ENCODE measurements around the gene FYB2.

FYB2 gene

DNA sequence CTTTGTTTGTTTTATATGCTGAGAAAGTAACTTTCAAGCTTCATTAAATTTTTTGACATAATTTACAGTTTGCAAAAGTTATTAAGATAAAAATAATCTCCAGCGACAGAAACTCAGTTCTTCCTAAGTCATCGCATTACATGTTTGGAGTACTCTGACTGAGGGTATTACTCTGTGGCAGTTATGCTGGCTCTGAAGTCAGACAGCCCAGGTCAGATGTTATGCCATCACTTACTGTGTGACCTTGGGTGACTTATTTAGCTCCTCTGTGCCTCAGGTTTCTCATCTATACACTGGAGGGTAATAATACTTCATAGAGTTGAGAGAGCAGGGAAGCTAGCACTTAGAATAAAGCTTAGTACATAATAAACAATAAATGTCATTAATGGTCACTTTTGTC, 147.7 kb downstream of the FYB2 start:
- no peak overlapping the region for H2BK5ac ChIP-seq (ENCODE audit: low read depth, low read length, poor library complexity)
- no peak overlapping the region for H3K4me2 ChIP-seq (ENCODE audit: low read length)
- H2BK12ac ChIP-seq (ENCODE audit: low read length): no peak overlapping the region
- no peaks in the 10 kb centered on the region for H3K27me3 ChIP-seq (ENCODE audit: insufficient read depth, low read length)
- no peak for DNase-seq
- H3K4me1 ChIP-seq (ENCODE audit: control insufficient read depth in 1 of 2, insufficient read depth in 2 of 2, low read length in 2 of 2): no peaks in the 10 kb centered on the region
- no peak overlapping the region for H3K9ac ChIP-seq (ENCODE audit: low read length)
- H3K9me3 ChIP-seq (ENCODE audit: insufficient read depth, low read depth, low read length): no peaks in the 10 kb centered on the region
- H4K91ac ChIP-seq (ENCODE audit: low read depth, low read length): no peak overlapping the region
- H3K27ac ChIP-seq (ENCODE audit: low read depth, low read length): no peak overlapping the region
- H3K18ac ChIP-seq (ENCODE audit: low read length): no peak overlapping the region
- no peak overlapping the region for H4K8ac ChIP-seq (ENCODE audit: low read depth, low read length)
- H3K79me1 ChIP-seq (ENCODE audit: low read length): no peaks in the 10 kb centered on the region
- no peak overlapping the region for H3K4me3 ChIP-seq (ENCODE audit: low read depth, low read length)
- no peak overlapping the region for H3K23ac ChIP-seq (ENCODE audit: low read length)
- no peak overlapping the region for H2AFZ ChIP-seq (ENCODE audit: insufficient read depth, low read length, poor library complexity)
- WGBS (ENCODE audit: extremely low coverage, insufficient coverage, insufficient read length): no CpG with 5 or more reads among the region's 2 CpGs
- no peaks in the 10 kb centered on the region for H3K79me2 ChIP-seq (ENCODE audit: control insufficient read depth, insufficient read depth, low read length, poor library complexity)
- H2BK120ac ChIP-seq (ENCODE audit: insufficient read depth, low read length, poor library complexity): no peak overlapping the region
- no peak overlapping the region for H3K4ac ChIP-seq (ENCODE audit: low read depth, low read length)
- no peak overlapping the region for H4K12ac ChIP-seq (ENCODE audit: low read depth, low read length)
- H3K14ac ChIP-seq (ENCODE audit: low read length): no peak overlapping the region
- no peak overlapping the region for H2AK5ac ChIP-seq (ENCODE audit: low read length)
- H3K36me3 ChIP-seq (ENCODE audit: control insufficient read depth in 1 of 2, insufficient read depth in 2 of 2, low read length in 2 of 2): no peaks in the 10 kb centered on the region

DNA sequence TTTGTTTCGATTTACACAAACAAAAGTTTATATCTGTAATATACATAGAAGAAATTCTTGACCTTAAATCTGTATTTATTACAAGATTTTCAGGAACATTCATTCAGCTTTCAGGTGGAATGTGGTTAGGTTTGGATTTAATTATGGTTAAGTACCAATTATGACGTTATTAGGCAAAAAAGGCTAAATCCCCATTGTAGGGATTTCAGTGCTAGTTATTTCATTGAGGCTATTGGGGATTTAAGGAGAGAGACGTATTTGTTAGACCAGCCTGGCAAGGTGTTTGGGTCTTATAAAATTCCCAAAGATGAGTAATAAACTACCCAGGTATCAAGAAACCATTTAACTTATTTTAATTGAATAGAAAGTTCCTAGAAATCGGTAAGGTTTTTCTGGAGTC, 148.1 kb downstream of the FYB2 start:
- H3K79me2 ChIP-seq (ENCODE audit: control insufficient read depth, insufficient read depth, low read length, poor library complexity): no peaks in the 10 kb centered on the region
- H2BK5ac ChIP-seq (ENCODE audit: low read depth, low read length, poor library complexity): no peak overlapping the region
- H2BK120ac ChIP-seq (ENCODE audit: insufficient read depth, low read length, poor library complexity): no peak overlapping the region
- H3K79me1 ChIP-seq (ENCODE audit: low read length): no peaks in the 10 kb centered on the region
- H3K4me1 ChIP-seq (ENCODE audit: control insufficient read depth in 1 of 2, insufficient read depth in 2 of 2, low read length in 2 of 2): no peaks in the 10 kb centered on the region
- WGBS (ENCODE audit: extremely low coverage, insufficient coverage, insufficient read length): no CpG with 5 or more reads among the region's 4 CpGs
- no peaks in the 10 kb centered on the region for H3K36me3 ChIP-seq (ENCODE audit: control insufficient read depth in 1 of 2, insufficient read depth in 2 of 2, low read length in 2 of 2)
- no peak overlapping the region for H4K12ac ChIP-seq (ENCODE audit: low read depth, low read length)
- H2AK5ac ChIP-seq (ENCODE audit: low read length): no peak overlapping the region
- H2BK12ac ChIP-seq (ENCODE audit: low read length): no peak overlapping the region
- H3K18ac ChIP-seq (ENCODE audit: low read length): no peak overlapping the region
- no peak overlapping the region for H4K8ac ChIP-seq (ENCODE audit: low read depth, low read length)
- no peak overlapping the region for H3K27ac ChIP-seq (ENCODE audit: low read depth, low read length)
- H3K9ac ChIP-seq (ENCODE audit: low read length): no peak overlapping the region
- no peaks in the 10 kb centered on the region for H3K27me3 ChIP-seq (ENCODE audit: insufficient read depth, low read length)
- H3K9me3 ChIP-seq (ENCODE audit: insufficient read depth, low read depth, low read length): no peaks in the 10 kb centered on the region
- no peak overlapping the region for H3K4me2 ChIP-seq (ENCODE audit: low read length)
- H3K4me3 ChIP-seq (ENCODE audit: low read depth, low read length): no peak overlapping the region
- no peak overlapping the region for H2AFZ ChIP-seq (ENCODE audit: insufficient read depth, low read length, poor library complexity)
- H3K14ac ChIP-seq (ENCODE audit: low read length): no peak overlapping the region
- DNase-seq: no peak
- H4K91ac ChIP-seq (ENCODE audit: low read depth, low read length): no peak overlapping the region
- no peak overlapping the region for H3K4ac ChIP-seq (ENCODE audit: low read depth, low read length)
- H3K23ac ChIP-seq (ENCODE audit: low read length): no peak overlapping the region

DNA sequence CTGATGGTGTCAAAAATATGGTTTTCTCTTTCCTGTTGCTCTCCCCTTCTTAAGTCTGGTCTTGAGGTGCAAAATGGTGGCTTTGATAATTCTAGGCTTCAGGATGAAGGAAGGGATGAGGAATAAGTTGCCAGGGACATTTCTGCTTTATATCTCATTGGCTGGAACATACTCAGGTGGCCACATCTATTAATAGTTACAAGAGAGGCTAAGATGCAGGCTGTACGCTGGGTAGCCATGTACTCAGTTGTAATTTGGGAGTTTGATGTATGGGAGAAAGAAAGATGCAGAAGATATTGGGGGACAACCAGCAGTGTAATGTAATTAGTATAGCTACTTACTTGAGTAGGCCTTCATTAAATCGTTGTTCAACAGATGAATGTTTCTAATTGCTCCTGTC, 148.9 kb downstream of the FYB2 start:
- WGBS (ENCODE audit: extremely low coverage, insufficient coverage, insufficient read length): no CpG with 5 or more reads among the region's 2 CpGs
- Histone ChIP-seq H4K8ac (ENCODE audit: low read depth, low read length) (no peak overlapping the region), H3K36me3 (ENCODE audit: control insufficient read depth in 1 of 2, insufficient read depth in 2 of 2, low read length in 2 of 2) (no peaks in the 10 kb centered on the region), H2AFZ (ENCODE audit: insufficient read depth, low read length, poor library complexity) (no peak overlapping the region), H2BK12ac (ENCODE audit: low read length) (no peak overlapping the region), H2AK5ac (ENCODE audit: low read length) (no peak overlapping the region), H4K12ac (ENCODE audit: low read depth, low read length) (no peak overlapping the region), H2BK120ac (ENCODE audit: insufficient read depth, low read length, poor library complexity) (no peak overlapping the region), H3K14ac (ENCODE audit: low read length) (no peak overlapping the region), H2BK5ac (ENCODE audit: low read depth, low read length, poor library complexity) (no peak overlapping the region), H3K79me1 (ENCODE audit: low read length) (no peaks in the 10 kb centered on the region), H3K4ac (ENCODE audit: low read depth, low read length) (no peak overlapping the region), H3K9me3 (ENCODE audit: insufficient read depth, low read depth, low read length) (no peaks in the 10 kb centered on the region), H3K4me1 (ENCODE audit: control insufficient read depth in 1 of 2, insufficient read depth in 2 of 2, low read length in 2 of 2) (no peaks in the 10 kb centered on the region), H3K4me2 (ENCODE audit: low read length) (no peak overlapping the region), H3K23ac (ENCODE audit: low read length) (no peak overlapping the region), H3K4me3 (ENCODE audit: low read depth, low read length) (no peak overlapping the region), H3K9ac (ENCODE audit: low read length) (no peak overlapping the region), H3K27ac (ENCODE audit: low read depth, low read length) (no peak overlapping the region), H4K91ac (ENCODE audit: low read depth, low read length) (no peak overlapping the region), H3K27me3 (ENCODE audit: insufficient read depth, low read length) (no peaks in the 10 kb centered on the region), H3K18ac (ENCODE audit: low read length) (no peak overlapping the region), H3K79me2 (ENCODE audit: control insufficient read depth, insufficient read depth, low read length, poor library complexity) (no peaks in the 10 kb centered on the region)
- no peak for DNase-seq

Data from trophoblast cell (in vitro differentiated cells and primary cell).